ENCODE measurements around the gene EPHB3.
A peak's percentile ranks its signal among the peaks of the same experiment; 100 is the strongest.

Gene EPHB3

DNA sequence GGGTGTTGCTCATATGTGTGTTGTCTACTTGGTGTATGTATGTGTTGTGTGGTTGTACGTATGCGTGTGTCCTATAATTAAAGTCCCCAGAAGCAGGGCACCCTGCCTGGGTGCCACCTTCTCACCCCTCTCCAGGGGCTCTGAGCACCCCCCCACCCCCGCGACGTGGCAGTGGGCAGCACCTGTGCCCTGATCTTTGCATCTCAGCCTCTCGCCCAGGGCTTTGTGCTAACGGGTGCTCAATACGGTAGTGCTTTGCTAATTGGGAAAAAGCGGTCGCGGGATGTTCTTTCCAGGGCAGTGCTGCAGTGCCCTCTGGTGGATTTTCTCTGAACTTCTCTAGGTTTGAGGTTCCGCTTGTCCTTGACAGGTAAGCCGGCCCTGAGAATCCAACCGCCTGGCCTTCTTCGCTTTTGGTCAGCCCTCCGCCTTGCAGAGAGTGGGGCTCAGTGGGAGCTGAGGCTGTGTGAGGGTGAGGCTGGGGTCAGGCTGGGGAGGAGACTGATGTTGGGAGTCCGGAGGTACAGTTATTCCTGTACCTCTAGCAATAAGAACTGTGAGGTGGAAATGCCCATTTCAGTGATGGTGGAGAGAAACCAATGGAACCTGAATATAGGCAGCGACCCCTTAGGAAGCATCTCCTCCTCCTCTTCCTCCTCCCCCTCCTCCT is 17.6 kb upstream of the EPHB3 start:
- DNase-seq: peak; percentile 82

DNA sequence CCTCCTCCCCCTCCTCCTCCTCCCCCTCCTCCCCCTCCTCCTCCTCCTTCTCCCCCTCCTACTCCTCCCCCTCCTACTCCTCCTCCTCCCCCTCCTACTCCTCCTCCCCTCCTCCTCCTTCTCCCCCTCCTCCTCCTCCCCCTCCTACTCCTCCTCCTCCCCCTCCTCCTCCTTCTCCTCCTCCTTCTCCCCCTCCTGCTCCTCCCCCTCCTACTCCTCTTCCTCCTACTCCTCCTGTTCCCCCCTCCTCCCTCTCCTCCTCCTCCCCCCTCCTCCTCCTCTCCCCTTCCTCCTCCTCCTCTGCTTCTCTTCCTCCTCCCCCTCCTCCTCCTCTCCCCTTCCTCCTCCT is 17.1 kb upstream of the EPHB3 start:
- DNase-seq: no peak

DNA sequence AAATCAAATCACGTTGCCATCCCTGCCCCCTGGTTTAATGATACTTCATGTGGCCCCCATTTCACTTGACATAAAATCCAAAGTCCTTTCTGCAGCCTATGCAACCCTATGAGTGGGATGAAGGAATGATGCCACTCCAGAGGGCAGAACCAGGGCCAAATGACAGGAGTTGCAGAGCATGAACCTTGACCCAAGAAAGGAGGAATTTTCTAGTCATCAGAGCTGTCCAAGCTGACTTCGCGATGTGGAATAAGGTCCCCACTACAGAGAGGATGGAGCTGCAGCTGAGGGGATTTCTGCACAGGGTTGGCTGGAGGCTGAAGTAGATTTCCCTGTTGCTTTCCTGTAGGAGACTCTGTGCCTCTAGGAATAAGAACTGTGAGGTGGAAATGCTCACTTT is 15.8 kb upstream of the EPHB3 start:
- DNase-seq: no peak

GRCh38 chr3:184546252-184546651 is 15.3 kb upstream of the EPHB3 start:
- no peak for DNase-seq

GRCh38 chr3:184549796-184550577 is 11.6 kb upstream of the EPHB3 start:
- DNase-seq: no peak

DNA sequence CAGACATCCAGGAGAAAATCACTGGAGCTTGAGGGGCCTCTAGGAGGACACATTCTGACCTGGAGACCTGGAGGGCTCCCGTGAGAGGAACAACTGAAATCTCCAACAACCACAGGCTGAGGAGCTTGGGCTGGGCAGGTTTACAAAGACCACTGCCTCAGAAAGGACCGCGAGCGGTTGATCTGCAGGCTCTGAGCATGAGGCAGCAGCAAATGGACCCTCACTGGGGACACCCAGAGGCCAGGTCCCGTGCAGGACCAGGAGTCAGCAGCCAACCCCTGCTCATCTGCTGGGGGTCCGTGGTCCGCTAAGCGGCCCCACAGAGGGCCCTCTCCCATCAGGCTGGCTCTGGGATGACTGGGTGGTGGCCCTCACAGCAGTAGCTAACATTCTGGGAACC is 10.5 kb upstream of the EPHB3 start:
- no peak for DNase-seq

- no peak for DNase-seq
Measured at GRCh38 chr3:184551614-184552256, 9.8 kb upstream of the EPHB3 start.

DNA sequence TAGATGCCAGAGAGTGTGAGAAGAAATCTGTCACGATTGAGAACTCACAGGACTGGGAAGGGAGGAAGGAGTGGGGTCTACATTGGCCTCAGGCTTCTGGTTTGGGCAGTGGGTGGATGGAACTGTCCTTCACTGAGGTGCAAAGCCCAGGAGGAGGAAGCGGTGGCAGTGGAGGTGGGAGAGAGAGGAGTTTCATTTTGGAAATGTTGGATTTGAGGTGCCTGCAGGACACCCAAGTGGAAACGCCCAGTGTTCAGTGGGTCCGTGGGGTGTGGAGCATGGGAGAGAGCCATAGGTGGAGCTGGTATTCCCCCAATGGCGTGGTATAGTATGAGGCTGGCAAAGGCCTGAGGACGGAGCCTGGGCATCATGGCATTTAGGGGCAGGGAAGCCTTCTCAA is 9.3 kb upstream of the EPHB3 start:
- DNase-seq: no peak

- no peak for DNase-seq
Measured at GRCh38 chr3:184552863-184553262, 8.7 kb upstream of the EPHB3 start.

GRCh38 chr3:184553385-184553784 is 8.2 kb upstream of the EPHB3 start:
- no peak for DNase-seq

GRCh38 chr3:184554461-184554860 is 7.1 kb upstream of the EPHB3 start:
- no peak for DNase-seq

DNA sequence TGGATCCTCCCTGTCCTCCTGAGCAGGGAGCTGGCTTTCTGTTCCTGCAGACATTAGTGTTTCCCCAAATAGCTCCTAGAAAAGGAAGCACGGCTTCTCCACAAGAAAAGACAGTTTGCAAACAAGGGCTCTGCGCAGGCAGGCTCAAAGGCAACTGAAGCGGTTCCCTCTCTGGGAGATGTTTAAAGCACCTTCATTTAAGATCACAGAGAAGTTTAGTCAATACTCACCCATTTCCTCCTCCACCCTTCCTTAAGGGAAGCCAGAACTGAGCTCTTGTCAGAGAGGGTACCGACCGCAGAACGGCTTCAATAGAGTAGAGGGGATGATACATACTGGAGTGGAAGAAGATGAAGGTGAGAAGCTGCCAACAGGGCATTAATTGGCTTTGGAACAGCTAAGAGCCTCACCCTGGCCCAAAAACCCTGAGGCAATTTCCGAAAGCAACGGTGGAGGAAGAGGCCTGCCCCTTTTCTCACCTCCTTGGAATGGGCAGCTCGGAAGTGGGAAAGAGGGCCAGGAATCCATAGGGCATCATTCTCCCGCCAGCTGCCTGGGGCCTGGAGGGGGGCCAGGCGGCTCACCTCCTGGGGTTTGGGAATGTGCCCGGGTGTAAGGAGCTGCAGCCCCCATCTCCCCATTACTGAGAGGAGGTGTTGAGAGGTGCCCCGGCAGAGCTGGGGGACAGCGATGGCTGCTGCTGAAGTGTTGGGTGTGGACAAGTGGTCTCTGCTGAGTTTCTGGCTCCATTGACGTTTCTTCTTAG is 4.8 kb upstream of the EPHB3 start:
- no peak for DNase-seq

- no peak for DNase-seq
Measured at GRCh38 chr3:184557348-184557950, 4.1 kb upstream of the EPHB3 start.

DNA sequence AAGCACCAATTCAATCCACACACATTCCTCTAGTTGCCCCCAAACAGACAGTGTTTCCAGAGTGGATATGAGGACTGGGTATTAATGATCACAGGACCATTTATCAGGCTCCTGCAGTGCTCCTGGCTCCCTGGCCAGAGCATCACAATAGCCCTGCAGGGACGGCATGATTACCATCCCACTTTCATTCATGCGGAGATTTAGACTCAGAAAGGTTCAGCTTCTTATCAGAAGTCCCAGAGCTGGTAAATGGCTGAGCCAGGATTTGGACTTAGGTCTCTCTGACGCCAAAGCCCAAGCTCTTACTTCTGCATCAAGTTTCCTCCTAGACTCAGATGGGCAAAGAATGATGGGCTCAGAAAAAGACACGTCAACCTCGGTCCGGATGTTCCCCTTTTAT is 2.9 kb upstream of the EPHB3 start:
- DNase-seq: no peak

- DNase-seq: no peak
Measured at GRCh38 chr3:184559336-184559735, 2.2 kb upstream of the EPHB3 start.

GRCh38 chr3:184560531-184560930 is 1.1 kb upstream of the EPHB3 start:
- no peak for DNase-seq

- DNase-seq: no peak
Measured at GRCh38 chr3:184561913-184562877, 610 bp downstream of the EPHB3 start.

GRCh38 chr3:184562878-184563560 is 1.4 kb downstream of the EPHB3 start:
- peak; percentile 69 for DNase-seq

GRCh38 chr3:184563561-184563925 is 2.0 kb downstream of the EPHB3 start:
- DNase-seq: no peak

DNA sequence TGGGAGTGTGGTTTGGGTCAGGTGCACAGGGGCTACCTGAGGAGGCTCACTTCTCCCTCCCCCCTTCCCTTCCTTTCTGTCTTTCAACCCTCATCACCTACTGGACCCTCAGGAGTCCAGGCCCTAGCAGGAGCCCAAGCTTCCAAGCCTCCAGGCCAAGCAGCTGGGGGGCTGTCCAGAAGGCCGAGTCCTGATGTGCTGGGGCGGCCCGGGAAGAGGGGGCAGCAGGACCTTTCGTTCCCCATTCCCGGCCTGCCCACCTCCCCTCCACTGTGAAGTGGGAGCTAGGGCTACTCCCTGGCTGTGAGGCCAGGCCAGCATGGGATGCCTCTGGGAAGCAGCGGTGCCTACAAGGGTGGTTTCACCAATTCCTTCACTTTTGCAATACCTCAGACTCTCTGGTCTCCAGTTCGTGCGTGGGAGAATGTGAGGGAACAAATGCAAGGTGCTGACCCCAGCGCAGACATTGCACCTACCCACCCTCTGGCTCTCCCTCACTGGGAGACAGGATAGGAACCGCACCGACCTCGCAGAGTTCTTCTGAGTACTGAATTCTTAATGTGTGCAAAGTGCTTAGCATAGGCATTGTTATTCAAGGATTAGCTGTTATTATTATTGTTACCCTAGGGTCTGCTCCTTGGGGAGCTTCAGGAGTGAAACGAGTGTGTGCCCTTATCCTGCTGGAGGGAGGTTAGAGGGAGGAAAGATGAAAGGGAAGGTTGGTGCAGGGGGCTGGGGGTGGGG is 2.5 kb downstream of the EPHB3 start:
- no peak for DNase-seq

Measured in left hindlimb (tissue), 1 donor.